Measurements from ENCODE around the gene TCF19. TPM values are rescaled to one million over a fixed set of nuclear protein-coding genes. Genes with fewer than 3 reads are reported as not detected.

TCF19 gene
- total RNA-seq, 1 experiment from 2014 or later, result 19.3 TPM

- no peak for TF ChIP-seq CTCF (IDR thresholded peaks at IDR 0.05; ENCODE audit: insufficient read depth in 1 of 2, low read depth in 1 of 2, low read length in 1 of 2, severe bottlenecking in 1 of 2, unreplicated experiment in 1 of 2)
- Mint-ChIP-seq H3K36me3 (ENCODE audit: insufficient read depth, unreplicated experiment) (peaks cover 6% of the 10 kb centered on the region), H3K9me3 (ENCODE audit: unreplicated experiment) (no peaks in the 10 kb centered on the region), H3K4me1 (ENCODE audit: low read depth, unreplicated experiment) (peaks cover 31% of the 10 kb centered on the region), H3K4me3 (ENCODE audit: unreplicated experiment) (no peak overlapping the region), H3K27ac (ENCODE audit: unreplicated experiment) (no peak overlapping the region), H3K27me3 (ENCODE audit: insufficient read depth, unreplicated experiment) (peaks cover 4% of the 10 kb centered on the region)
- BruUV-seq (replicated peaks), result no TSS peak
- ChIA-PET POLR2A (no interaction called here), CTCF (interaction anchor here (0.5 kb wide), 1 partner anchor 272 kb away, joined by 4 read pairs; no protein-coding TSS in a partner anchor)
- no peaks in the 10 kb centered on the region for H3K27me3 ChIP-seq (replicated peaks; ENCODE audit: control insufficient read depth, insufficient read depth, low read length)
- no peak for DNase-seq
- peaks cover 31% of the 10 kb centered on the region for H3K4me1 ChIP-seq
- no peak overlapping the region for H3K4me3 ChIP-seq (ENCODE audit: low read depth, low read length)
- no peaks in the 10 kb centered on the region for H3K36me3 ChIP-seq (ENCODE audit: control insufficient read depth, insufficient read depth, low read length)
- intact Hi-C loops (cut with micrococcal nuclease; ENCODE audit: unreplicated experiment), result no loop called here
- H3K9me3 ChIP-seq, result no peaks in the 10 kb centered on the region
These were observed 46.7 kb upstream of the TCF19 start for GRCh38 chr6:31111712-31112111.

- Histone ChIP-seq H3K4me1 (peaks cover 31% of the 10 kb centered on the region), H3K4me3 (ENCODE audit: low read depth, low read length) (no peak within 1 kb of the TSS), H3K27me3 (replicated peaks; ENCODE audit: control insufficient read depth, insufficient read depth, low read length) (no peaks in the 10 kb centered on the region), H3K9me3 (no peaks in the 10 kb centered on the region), H3K36me3 (ENCODE audit: control insufficient read depth, insufficient read depth, low read length) (no peaks in the 10 kb centered on the region)
- Mint-ChIP-seq H3K9me3 (ENCODE audit: unreplicated experiment) (no peaks in the 10 kb centered on the region), H3K27me3 (ENCODE audit: insufficient read depth, unreplicated experiment) (peaks cover 4% of the 10 kb centered on the region), H3K27ac (ENCODE audit: unreplicated experiment) (no peak within 1 kb of the TSS), H3K4me1 (ENCODE audit: low read depth, unreplicated experiment) (peaks cover 31% of the 10 kb centered on the region), H3K4me3 (ENCODE audit: unreplicated experiment) (no peak within 1 kb of the TSS), H3K36me3 (ENCODE audit: insufficient read depth, unreplicated experiment) (peaks cover 6% of the 10 kb centered on the region)
- ChIA-PET CTCF (interaction anchor here (0.5 to 1.2 kb wide), 2 partner anchors 25 to 273 kb away, joined by 3 to 4 read pairs; no protein-coding TSS in a partner anchor), POLR2A (no interaction called here)
- intact Hi-C loops (cut with micrococcal nuclease; ENCODE audit: unreplicated experiment), result no loop called here
- no peak for TF ChIP-seq CTCF (IDR thresholded peaks at IDR 0.05; ENCODE audit: insufficient read depth in 1 of 2, low read depth in 1 of 2, low read length in 1 of 2, severe bottlenecking in 1 of 2, unreplicated experiment in 1 of 2)
- BruUV-seq (replicated peaks), result no TSS peak
- DNase-seq, result no peak
These were observed 45.9 kb upstream of the TCF19 start, which contains the start of gene C6orf15 for GRCh38 chr6:31112478-31112877. Gene C6orf15, minus strand, starts transcription at chr6:31112575. Its CDS starts 20 bp downstream, at chr6:31112555.

GRCh38 chr6:31113861-31114540 is 44.4 kb upstream of the TCF19 start:
- POLR2A ChIA-PET, result no interaction called here
- Histone ChIP-seq H3K4me1 (peaks cover 31% of the 10 kb centered on the region), H3K9me3 (no peaks in the 10 kb centered on the region), H3K4me3 (ENCODE audit: low read depth, low read length) (no peak overlapping the region), H3K27me3 (replicated peaks; ENCODE audit: control insufficient read depth, insufficient read depth, low read length) (no peaks in the 10 kb centered on the region), H3K36me3 (ENCODE audit: control insufficient read depth, insufficient read depth, low read length) (no peaks in the 10 kb centered on the region)
- intact Hi-C loops (cut with micrococcal nuclease; ENCODE audit: unreplicated experiment), result no loop called here
- H3K27me3 Mint-ChIP-seq (ENCODE audit: insufficient read depth, unreplicated experiment), result peaks cover 4% of the 10 kb centered on the region
- TF ChIP-seq CTCF (IDR thresholded peaks at IDR 0.05; ENCODE audit: insufficient read depth in 1 of 2, low read depth in 1 of 2, low read length in 1 of 2, severe bottlenecking in 1 of 2, unreplicated experiment in 1 of 2), result no peak
- H3K4me1 Mint-ChIP-seq (ENCODE audit: low read depth, unreplicated experiment), result peaks cover 31% of the 10 kb centered on the region
- H3K9me3 Mint-ChIP-seq (ENCODE audit: unreplicated experiment), result no peaks in the 10 kb centered on the region
- H3K27ac Mint-ChIP-seq (ENCODE audit: unreplicated experiment), result peak overlapping the region; percentile 83
- CTCF ChIA-PET, result interaction anchor here (1.0 to 1.4 kb wide), 2 partner anchors 34 to 43 kb away, joined by 4 to 5 read pairs; no protein-coding TSS in a partner anchor
- H3K4me3 Mint-ChIP-seq (ENCODE audit: unreplicated experiment), result peak overlapping the region; percentile 12
- DNase-seq, result no peak
- peaks cover 6% of the 10 kb centered on the region for H3K36me3 Mint-ChIP-seq (ENCODE audit: insufficient read depth, unreplicated experiment)
- no TSS peak for BruUV-seq (replicated peaks)
